Fibroblast of lung (primary cell): Measurements from ENCODE around the gene DTL.

Source experiments
- CTCF ChIP-seq, 2 donors: IDR thresholded peaks in 1 of 2; conservative IDR thresholded peaks in 1 of 2; 1 replicate in 1 of 2; 2 replicates in 1 of 2; pipeline ENCODE4 v1.5.1; 2011 to 2012; ENCODE audit warnings: low read length in 2 of 2, control low read depth in 1 of 2, inconsistent platforms in 1 of 2, low read depth in 1 of 2, mild to moderate bottlenecking in 1 of 2
- EZH2 ChIP-seq: IDR thresholded peaks from 2 replicates; pipeline ENCODE4 v1.5.1; 2012; ENCODE audit warnings: low read length, control low read depth, mild to moderate bottlenecking; ENCODE audit errors: missing control alignments

GRCh38 chr1:212091438-212092121, 56.0 kb downstream of the DTL start:
- no peak for TF ChIP-seq CTCF (conservative IDR thresholded peaks at IDR 0.05 in 1 of 2, IDR thresholded peaks at IDR 0.05 in 1 of 2; ENCODE audit: low read depth in 1 of 2, low read length in 2 of 2)
- no peak for TF ChIP-seq EZH2
